K562 (cell line): Measurements from ENCODE around the gene CALD1. TPM values are rescaled to one million over a fixed set of nuclear protein-coding genes. Genes with fewer than 3 reads are reported as not detected.

Experiments used
- ATAC-seq: fragments of 200-7000 bp; cut with Tn5 transposase; 3 replicates; pipeline ENCODE4 v1.9.1; 2020; ENCODE audit warnings: moderate library complexity
- BruUV-seq: library from RNA; stranded (reverse); fragments of 400-500 nt; replicated peaks from 2 replicates; lab custom pipeline; 2021; lab: Mats Ljungman, UMichigan
- CTCF ChIA-PET: fragments of 300-600 bp; formaldehyde crosslinking; extraction: SDS; loops from one replicate; lab custom pipeline; 2021; ENCODE audit warnings: low intra/inter-chr PET ratio; lab: Yijun Ruan, JAX
- POLR2A ChIA-PET: fragments of 300-600, 350-650 bp; sonication (Branson Sonifier 250); formaldehyde crosslinking; extraction: SDS; loops from one replicate; lab custom pipeline; 2021; ENCODE audit warnings: antibody characterized with exemption, inconsistent platforms; lab: Yijun Ruan, JAX
- DNase-seq, 4 experiments: peaks; one replicate each; pipeline versions ENCODE4 v3.0.0 to v3.0.0-alpha.2; 2011 to 2018; ENCODE audit warnings: low spot score in 3 of 4, mixed read lengths in 3 of 4; ENCODE audit errors: extremely low read depth in 1 of 4
- FAIRE-seq: peaks from 2 replicates; lab custom pipeline; 2011; peaks lifted over from hg19 to GRCh38; lab: Jason Lieb, UNC
- H2AFZ ChIP-seq: 2 replicates; pipeline ENCODE4 v1.6.0; 2011; ENCODE audit warnings: low read depth, low read length, control low read depth, inconsistent platforms
- H3K27ac ChIP-seq: fragments of 200-600 bp; 3 replicates; pipeline ENCODE4 v1.8.0; 2011; ENCODE audit warnings: low read depth, mild to moderate bottlenecking, control low read depth, inconsistent platforms, low read length, moderate library complexity, mixed read lengths; ENCODE audit errors: extremely low read depth
- H3K27me3 ChIP-seq, 2 experiments: fragments of 300-600 bp in 1 of 2; 2 replicates in 1 of 2; 3 replicates in 1 of 2; pipeline versions ENCODE4 v1.6.0 to v1.8.0; 2011; ENCODE audit warnings: inconsistent platforms in 2 of 2, low read length in 2 of 2, mild to moderate bottlenecking in 1 of 2, mixed read lengths in 1 of 2, moderate library complexity in 1 of 2; ENCODE audit not compliant: control insufficient read depth in 2 of 2, insufficient read depth in 2 of 2
- H3K36me3 ChIP-seq: fragments of 300-600 bp; 3 replicates; pipeline ENCODE4 v1.8.0; 2011; ENCODE audit warnings: mild to moderate bottlenecking, low read length, inconsistent platforms; ENCODE audit not compliant: control insufficient read depth, insufficient read depth
- H3K4me1 ChIP-seq, 2 experiments: fragments of 200-600 bp in 1 of 2; replicated peaks in 1 of 2; 2 replicates in 1 of 2; 3 replicates in 1 of 2; pipeline versions ENCODE4 v1.5.1 to v1.8.0; 2011; ENCODE audit warnings: inconsistent platforms in 2 of 2, low read length in 2 of 2, mild to moderate bottlenecking in 1 of 2, mixed read lengths in 1 of 2, moderate library complexity in 1 of 2; ENCODE audit not compliant: control insufficient read depth in 2 of 2, insufficient read depth in 2 of 2
- H3K4me2 ChIP-seq: 2 replicates; pipeline ENCODE4 v1.6.1; 2011; ENCODE audit warnings: low read length, control low read depth, inconsistent platforms, mixed read lengths; ENCODE audit not compliant: insufficient read depth
- H3K4me3 ChIP-seq: fragments of 200-600 bp; sonication (generic), shearing (Covaris generic); 2 replicates; pipeline ENCODE4 v1.5.1; 2016; ENCODE audit warnings: control low read depth, inconsistent platforms
- H3K79me2 ChIP-seq: fragments of 200-600 bp; 3 replicates; pipeline ENCODE4 v1.8.0; 2011; ENCODE audit warnings: low read length, inconsistent platforms; ENCODE audit not compliant: control insufficient read depth, insufficient read depth
- H3K9ac ChIP-seq, 2 experiments: 2 replicates each; pipeline versions ENCODE4 v1.6.0 to v1.6.1; 2011; ENCODE audit warnings: low read depth in 2 of 2, low read length in 2 of 2, control low read depth in 1 of 2, inconsistent platforms in 1 of 2, mild to moderate bottlenecking in 1 of 2, mixed read lengths in 1 of 2; ENCODE audit not compliant: insufficient read depth in 1 of 2
- H3K9me1 ChIP-seq: one replicate; pipeline ENCODE4 v1.6.0; 2011; ENCODE audit warnings: inconsistent platforms, mild to moderate bottlenecking, low read length, moderate library complexity; ENCODE audit not compliant: control insufficient read depth, insufficient read depth
- H3K9me3 ChIP-seq: replicated peaks from 2 replicates; pipeline ENCODE4 v1.5.1; 2011; ENCODE audit warnings: low read depth, low read length, inconsistent platforms; ENCODE audit not compliant: control insufficient read depth, insufficient read depth
- H4K20me1 ChIP-seq: replicated peaks from 2 replicates; pipeline ENCODE4 v1.6.1; 2011; ENCODE audit warnings: low read length, inconsistent platforms, mixed read lengths; ENCODE audit not compliant: control insufficient read depth, insufficient read depth
- CHD7 ChIP-seq: fragments of 200-600 bp; sonication (generic); IDR thresholded peaks from one replicate; pipeline ENCODE4 v1.6.1; 2012; ENCODE audit warnings: mild to moderate bottlenecking, low read depth, low read length, inconsistent platforms
- HIVEP1 ChIP-seq: fragments of 250-450 bp; sonication (Bioruptor Pico); IDR thresholded peaks from 2 replicates; pipeline ENCODE4 v1.4.0; 2020; ENCODE audit warnings: mild to moderate bottlenecking
- NBN ChIP-seq: fragments of 450-650 bp; IDR thresholded peaks from 2 replicates; pipeline ENCODE4 v1.6.1; 2016; ENCODE audit warnings: low read depth, mild to moderate bottlenecking
- NELFE ChIP-seq: IDR thresholded peaks from 2 replicates; pipeline ENCODE4 v1.6.1; 2011; ENCODE audit warnings: mild to moderate bottlenecking; ENCODE audit not compliant: insufficient read depth, insufficient read length
- RBM22 ChIP-seq: fragments of 200-400 bp; formaldehyde crosslinking; IDR thresholded peaks from 2 replicates; pipeline ENCODE4 v1.6.1; 2018; ENCODE audit warnings: low read length, low read depth; ENCODE audit not compliant: poor library complexity, severe bottlenecking
- RNF2 ChIP-seq: sonication (generic); IDR thresholded peaks from 2 replicates; pipeline ENCODE4 v1.6.1; 2016
- TAL1 ChIP-seq: fragments of 450-650 bp; IDR thresholded peaks from 2 replicates; pipeline ENCODE4 v1.6.1; 2016; ENCODE audit warnings: mild to moderate bottlenecking
- ZBTB43 ChIP-seq: sonication (generic); formaldehyde crosslinking; IDR thresholded peaks from 2 replicates; pipeline ENCODE4 v1.8.0; 2023; ENCODE audit warnings: mild to moderate bottlenecking, missing genetic modification reagents
- ZNF655 ChIP-seq: fragments of 250-450 bp; sonication (Bioruptor Pico); IDR thresholded peaks from 2 replicates; pipeline ENCODE4 v1.5.0; 2021
- WGBS: fragments of 100-300 bp; shearing (Covaris generic); methylation state at CpG from one replicate; pipeline ENCODE4 v1.1.6; 2016; ENCODE audit warnings: low coverage, mixed read lengths; ENCODE audit not compliant: insufficient coverage; ENCODE audit errors: missing lambda C conversion rate; 5-methylcytosine and 5-hydroxymethylcytosine counted together
- in situ Hi-C: fragments of 300-500 bp; cut with MboI; formaldehyde crosslinking; loops from 4 replicates; pipeline ENCODE4 v1.15.0; 2018; ENCODE audit warnings: inconsistent platforms, mixed read lengths
- intact Hi-C: fragments of 100-400 bp; cut with micrococcal nuclease; formaldehyde crosslinking; loops from 2 replicates; pipeline ENCODE4 v1.14.2; 2022
- polyA plus RNA-seq, 8 experiments: library from polyadenylated mRNA; depleted of rRNA in 4 of 8; stranded (reverse) in 5 of 8; unstranded in 3 of 8; fragments of >200 nt; fragmentation: Nextera tagmentation in 2 of 8; fragmentation: Illumina TruSeq in 1 of 8; extraction: Ambion mirVana in 2 of 8; extraction: Trizol in 1 of 8; gene quantifications; 2 replicates each; pipeline versions ENCODE4 v1.2.1 to v1.2.3, GENCODE V29; 2011 to 2014; ENCODE audit warnings: inconsistent platforms in 1 of 8, missing spikeins in 1 of 8
- total RNA-seq, 7 experiments: library from RNA; depleted of rRNA in 6 of 7; stranded (reverse); fragments of >200 nt in 6 of 7; fragmentation: Illumina TruSeq in 2 of 7; extraction: Trizol in 2 of 7; gene quantifications; 2 replicates each; pipeline versions ENCODE4 v1.2.1 to v1.2.3, GENCODE V29; 2011 to 2021; ENCODE audit warnings: low replicate concordance in 1 of 7

The CALD1 gene
- total and polyA plus RNA-seq, 9 of the 15 experiments (the other 6 are each of a cell fraction or from before 2014, with no cell fraction given), result 0.40 TPM; not detected in 8

- no peak for FAIRE-seq
- H3K4me2 ChIP-seq, result no peak overlapping the region
- TF ChIP-seq RNF2 (no peak), CHD7 (no peak), ZNF655 (CRISPR knock-in tag) (no peak), TAL1 (no peak), ZBTB43 (CRISPR knock-in tag) (no peak), HIVEP1 (CRISPR knock-in tag) (no peak), NELFE (no peak), NBN (no peak), RBM22 (no peak)
Measured at GRCh38 chr7:134777470-134777869, 2.0 kb upstream of the CALD1 start.

More at GRCh38 chr7:134777470-134777869, 2.0 kb upstream of the CALD1 start:
- ChIA-PET POLR2A (interaction anchor here (0.7 kb wide), 1 partner anchor 12 kb away, joined by 3 read pairs; no protein-coding TSS in a partner anchor), CTCF (no interaction called here)
- 0% methylated on average over 3 of the region's 3 CpGs for WGBS
- Histone ChIP-seq H3K9me1 (no peaks in the 10 kb centered on the region), H2AFZ (no peak overlapping the region), H3K36me3 (no peaks in the 10 kb centered on the region), H3K27ac (no peak overlapping the region), H3K4me3 (no peak overlapping the region), H3K4me1 (no peaks in the 10 kb centered on the region), H4K20me1 (no peaks in the 10 kb centered on the region), H3K9ac (no peak overlapping the region), H3K27me3 (peaks cover 32 to 34% of the 10 kb centered on the region in 2 experiments; a peak in 4 of 5 replicates), H3K79me2 (no peaks in the 10 kb centered on the region), H3K9me3 (no peaks in the 10 kb centered on the region)
- BruUV-seq, result no TSS peak
- ATAC-seq (no peak), DNase-seq (no peak)
- intact Hi-C loops (no loop called here), in situ Hi-C loops (no loop called here)
